HG03565 (cell line): ENCODE results near the gene PCDHA7.
"Not testable (repeated sequence)": the region's sequence is repeated elsewhere in the genome, so short reads cannot be mapped to it uniquely, and the experiment has no call there.

Experiments used
- ATAC-seq: cut with Tn5 transposase; IDR thresholded peaks from one replicate; pipeline ENCODE4 v1.9.1; 2021; ENCODE audit warnings: mild to moderate bottlenecking, moderate library complexity; ENCODE audit not compliant: unreplicated experiment

The PCDHA7 gene

DNA sequence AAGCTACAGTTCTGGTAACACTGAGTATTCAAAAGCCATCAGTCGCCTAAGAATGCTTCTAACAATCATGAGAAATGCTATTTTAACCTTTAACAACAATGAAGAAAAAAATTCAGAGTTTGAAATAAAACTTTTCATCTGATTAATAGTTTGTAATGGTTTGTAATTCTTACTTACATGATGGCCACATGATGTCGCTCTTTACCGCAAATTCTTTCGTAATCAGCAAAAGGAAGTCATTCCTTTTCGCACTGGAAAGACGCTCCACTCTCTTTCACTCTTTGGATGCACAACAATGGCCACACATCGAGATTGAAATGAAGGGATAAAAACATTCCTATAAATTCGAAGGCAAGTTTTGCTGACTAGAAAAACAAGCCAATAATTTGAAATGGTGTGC is at the start of gene PCDHA7:
Gene PCDHA7, plus strand, starts transcription at position 277 of the 400 bp plus-strand sequence. Its CDS starts 115 bp downstream, at position 392.
- no peak for ATAC-seq

DNA sequence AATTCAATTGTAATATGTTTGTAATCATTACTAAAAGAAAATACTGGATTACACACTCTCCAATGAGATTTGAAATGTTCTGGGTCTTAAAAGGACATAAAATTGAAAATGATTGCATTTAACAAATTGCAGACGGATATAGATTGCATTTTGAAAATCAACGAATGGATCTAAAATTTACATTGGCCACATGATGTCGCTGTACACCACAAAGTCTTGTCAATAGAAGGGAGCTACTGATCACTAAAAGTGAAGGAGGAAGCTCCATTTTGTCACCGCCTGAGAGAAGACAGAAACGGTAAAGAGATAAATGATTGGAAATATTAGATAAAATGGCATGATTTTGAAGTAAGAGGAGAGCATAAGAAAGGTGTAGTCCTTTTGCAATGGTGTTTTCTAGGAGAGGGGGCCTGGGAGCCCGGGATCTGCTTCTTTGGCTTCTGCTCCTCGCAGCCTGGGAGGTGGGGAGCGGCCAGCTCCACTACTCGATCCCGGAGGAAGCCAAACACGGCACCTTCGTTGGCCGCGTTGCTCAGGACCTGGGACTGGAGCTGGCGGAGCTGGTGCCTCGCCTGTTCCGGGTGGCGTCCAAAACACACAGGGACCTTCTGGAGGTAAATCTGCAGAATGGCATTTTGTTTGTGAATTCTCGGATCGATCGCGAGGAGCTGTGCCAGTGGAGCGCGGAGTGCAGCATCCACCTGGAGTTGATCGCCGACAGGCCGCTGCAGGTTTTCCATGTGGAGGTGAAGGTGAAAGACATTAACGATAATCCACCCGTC is 48.0 kb upstream of the PCDHA7 start, which contains the start of gene PCDHA1:
Gene PCDHA1, plus strand, starts transcription at position 236 of the 782 bp plus-strand sequence.
- no peak for ATAC-seq

- ATAC-seq: not testable (repeated sequence)
These were observed 46.6 kb upstream of the PCDHA7 start for GRCh38 chr5:140787422-140787821.

DNA sequence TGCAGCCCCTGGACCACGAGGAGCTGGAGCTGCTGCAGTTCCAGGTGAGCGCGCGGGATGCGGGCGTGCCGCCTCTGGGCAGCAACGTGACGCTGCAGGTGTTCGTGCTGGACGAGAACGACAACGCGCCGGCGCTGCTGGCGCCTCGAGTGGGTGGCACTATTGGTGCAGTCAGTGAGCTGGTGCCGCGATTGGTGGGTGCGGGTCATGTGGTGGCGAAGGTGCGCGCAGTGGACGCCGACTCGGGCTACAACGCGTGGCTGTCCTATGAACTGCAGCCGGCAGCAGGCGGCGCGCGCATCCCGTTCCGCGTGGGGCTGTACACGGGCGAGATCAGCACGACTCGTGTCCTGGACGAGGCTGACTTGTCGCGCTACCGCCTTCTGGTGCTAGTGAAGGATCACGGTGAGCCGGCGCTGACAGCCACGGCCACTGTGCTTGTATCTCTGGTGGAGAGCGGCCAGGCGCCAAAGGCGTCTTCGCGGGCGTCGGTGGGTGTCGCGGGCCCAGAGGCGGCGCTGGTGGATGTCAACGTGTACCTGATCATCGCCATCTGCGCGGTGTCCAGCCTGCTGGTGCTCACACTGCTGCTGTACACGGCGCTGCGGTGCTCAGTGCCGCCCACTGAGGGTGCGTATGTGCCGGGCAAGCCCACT is 46.1 kb upstream of the PCDHA7 start:
- ATAC-seq: not testable (repeated sequence)

GRCh38 chr5:140791089-140791488 is 43.0 kb upstream of the PCDHA7 start:
- no peak for ATAC-seq

- no peak for ATAC-seq
These were observed 39.3 kb upstream of the PCDHA7 start, which contains the start of gene PCDHA2 for GRCh38 chr5:140794595-140795258. PCDHA2 (plus strand) TSS chr5:140794852.

- no peak for ATAC-seq
These were observed 38.8 kb upstream of the PCDHA7 start for GRCh38 chr5:140795259-140795641.

DNA sequence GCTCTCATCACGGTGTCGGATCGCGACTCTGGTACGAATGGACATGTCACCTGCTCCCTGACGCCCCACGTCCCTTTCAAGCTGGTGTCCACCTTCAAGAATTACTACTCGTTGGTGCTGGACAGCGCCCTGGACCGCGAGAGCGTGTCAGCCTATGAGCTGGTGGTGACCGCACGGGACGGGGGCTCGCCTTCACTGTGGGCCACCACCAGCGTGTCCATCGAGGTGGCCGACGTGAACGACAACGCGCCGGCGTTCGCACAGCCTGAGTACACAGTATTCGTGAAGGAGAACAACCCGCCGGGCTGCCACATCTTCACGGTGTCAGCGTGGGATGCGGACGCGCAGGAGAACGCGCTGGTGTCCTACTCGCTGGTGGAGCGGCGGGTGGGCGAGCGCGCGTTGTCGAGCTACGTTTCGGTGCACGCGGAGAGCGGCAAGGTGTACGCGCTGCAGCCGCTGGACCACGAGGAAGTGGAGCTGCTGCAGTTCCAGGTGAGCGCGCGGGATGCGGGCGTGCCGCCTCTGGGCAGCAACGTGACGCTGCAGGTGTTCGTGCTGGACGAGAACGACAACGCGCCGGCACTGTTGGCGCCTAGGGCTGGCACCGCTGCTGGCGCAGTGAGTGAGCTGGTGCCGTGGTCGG is 37.9 kb upstream of the PCDHA7 start:
- ATAC-seq: not testable (repeated sequence)

DNA sequence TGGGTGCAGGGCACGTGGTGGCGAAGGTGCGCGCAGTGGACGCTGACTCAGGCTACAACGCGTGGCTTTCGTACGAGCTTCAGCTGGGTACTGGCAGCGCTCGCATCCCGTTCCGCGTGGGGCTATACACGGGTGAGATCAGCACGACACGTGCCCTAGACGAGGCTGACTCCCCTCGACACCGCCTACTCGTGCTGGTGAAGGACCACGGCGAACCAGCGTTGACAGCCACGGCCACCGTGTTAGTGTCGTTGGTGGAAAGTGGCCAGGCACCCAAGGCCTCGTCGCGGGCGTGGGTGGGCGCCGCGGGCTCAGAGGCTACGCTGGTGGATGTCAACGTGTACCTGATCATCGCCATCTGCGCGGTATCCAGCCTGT is 37.4 kb upstream of the PCDHA7 start:
- ATAC-seq: no peak

GRCh38 chr5:140800816-140801493 is 33.1 kb upstream of the PCDHA7 start, which contains the start of gene PCDHA3:
PCDHA3 (plus strand) TSS chr5:140801057.
- no peak for ATAC-seq

GRCh38 chr5:140801494-140801841 is 32.6 kb upstream of the PCDHA7 start:
- ATAC-seq: no peak

- not testable (repeated sequence) for ATAC-seq
These were observed 31.7 kb upstream of the PCDHA7 start for GRCh38 chr5:140802381-140802780.

GRCh38 chr5:140802781-140803271 is 31.2 kb upstream of the PCDHA7 start:
- no peak for ATAC-seq

DNA sequence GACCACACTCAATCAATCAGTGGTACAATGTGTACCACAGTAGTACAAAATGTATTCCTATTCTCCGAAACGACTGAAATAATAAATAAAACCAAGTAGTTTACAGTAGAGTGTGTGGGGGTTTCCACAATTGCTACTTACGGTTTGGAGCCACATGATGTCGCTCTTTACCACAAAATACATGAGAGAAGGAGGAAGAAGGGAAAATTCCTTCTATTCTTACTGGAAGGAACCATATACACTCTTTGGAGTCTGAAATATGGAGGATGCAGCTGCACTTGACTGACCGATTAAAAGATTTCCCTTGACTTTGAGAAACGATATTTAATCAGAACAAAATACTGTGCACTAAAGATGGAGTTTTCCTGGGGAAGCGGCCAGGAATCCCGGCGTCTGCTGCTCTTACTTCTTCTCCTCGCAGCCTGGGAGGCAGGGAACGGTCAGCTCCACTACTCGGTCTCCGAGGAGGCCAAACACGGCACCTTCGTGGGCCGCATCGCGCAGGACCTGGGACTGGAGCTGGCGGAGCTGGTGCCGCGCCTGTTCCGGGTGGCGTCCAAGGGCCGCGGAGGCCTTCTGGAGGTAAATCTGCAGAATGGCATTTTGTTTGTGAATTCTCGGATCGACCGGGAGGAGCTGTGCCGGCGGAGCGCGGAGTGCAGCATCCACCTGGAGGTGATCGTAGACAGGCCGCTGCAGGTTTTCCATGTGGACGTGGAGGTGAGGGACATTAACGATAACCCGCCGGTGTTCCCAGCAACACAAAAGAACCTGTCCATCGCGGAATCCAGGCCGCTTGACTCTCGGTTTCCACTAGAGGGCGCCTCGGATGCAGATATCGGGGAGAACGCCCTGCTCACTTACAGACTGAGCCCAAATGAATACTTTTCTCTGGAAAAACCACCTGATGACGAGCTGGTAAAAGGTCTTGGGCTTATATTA is 27.0 kb upstream of the PCDHA7 start, which contains the start of gene PCDHA4:
Gene PCDHA4, plus strand, starts transcription at position 235 of the 942 bp plus-strand sequence.
- no peak for ATAC-seq

DNA sequence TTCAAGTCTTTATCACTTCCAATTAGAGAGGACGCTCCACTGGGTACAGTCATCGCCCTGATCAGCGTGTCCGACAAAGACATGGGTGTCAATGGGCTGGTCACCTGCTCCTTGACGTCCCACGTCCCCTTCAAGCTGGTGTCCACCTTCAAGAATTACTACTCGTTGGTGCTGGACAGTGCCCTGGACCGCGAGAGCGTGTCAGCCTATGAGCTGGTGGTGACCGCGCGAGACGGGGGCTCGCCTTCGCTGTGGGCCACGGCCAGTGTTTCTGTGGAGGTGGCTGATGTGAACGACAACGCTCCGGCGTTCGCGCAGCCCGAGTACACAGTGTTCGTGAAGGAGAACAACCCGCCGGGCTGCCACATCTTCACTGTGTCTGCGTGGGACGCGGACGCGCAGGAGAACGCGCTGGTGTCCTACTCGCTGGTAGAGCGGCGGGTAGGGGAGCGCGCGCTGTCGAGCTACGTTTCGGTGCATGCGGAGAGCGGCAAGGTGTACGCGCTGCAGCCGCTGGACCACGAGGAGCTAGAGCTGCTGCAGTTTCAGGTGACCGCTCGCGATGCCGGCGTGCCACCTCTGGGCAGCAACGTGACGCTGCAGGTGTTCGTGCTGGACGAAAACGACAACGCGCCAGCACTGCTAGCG is 25.7 kb upstream of the PCDHA7 start:
- not testable (repeated sequence) for ATAC-seq

DNA sequence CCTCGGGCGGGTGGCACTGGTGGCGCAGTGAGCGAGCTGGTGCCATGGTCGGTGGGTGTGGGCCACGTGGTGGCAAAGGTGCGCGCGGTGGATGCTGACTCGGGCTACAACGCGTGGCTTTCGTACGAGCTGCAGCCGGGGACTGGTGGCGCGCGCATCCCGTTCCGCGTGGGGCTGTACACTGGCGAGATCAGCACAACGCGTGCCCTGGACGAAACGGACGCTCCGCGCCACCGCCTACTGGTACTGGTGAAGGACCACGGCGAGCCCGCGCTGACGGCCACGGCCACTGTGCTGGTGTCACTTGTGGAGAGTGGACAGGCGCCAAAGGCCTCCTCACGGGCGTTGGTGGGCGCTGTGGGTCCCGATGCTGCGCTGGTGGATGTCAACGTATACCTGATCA is 25.2 kb upstream of the PCDHA7 start:
- no peak for ATAC-seq

GRCh38 chr5:140821375-140822280 is 12.4 kb upstream of the PCDHA7 start, which contains the start of gene PCDHA5:
PCDHA5 (plus strand) TSS chr5:140821613.
- ATAC-seq: no peak

- ATAC-seq: no peak
These were observed 11.8 kb upstream of the PCDHA7 start for GRCh38 chr5:140822281-140822629.
